ENCODE measurements around the gene ATP9A. TPM values are rescaled to one million over a fixed set of nuclear protein-coding genes. Genes with fewer than 3 reads are reported as not detected.

The ATP9A gene
- total and polyA plus RNA-seq, 2 of the 4 experiments (the other 2 are of a cell fraction), result 10.6 to 22.4 TPM

DNA sequence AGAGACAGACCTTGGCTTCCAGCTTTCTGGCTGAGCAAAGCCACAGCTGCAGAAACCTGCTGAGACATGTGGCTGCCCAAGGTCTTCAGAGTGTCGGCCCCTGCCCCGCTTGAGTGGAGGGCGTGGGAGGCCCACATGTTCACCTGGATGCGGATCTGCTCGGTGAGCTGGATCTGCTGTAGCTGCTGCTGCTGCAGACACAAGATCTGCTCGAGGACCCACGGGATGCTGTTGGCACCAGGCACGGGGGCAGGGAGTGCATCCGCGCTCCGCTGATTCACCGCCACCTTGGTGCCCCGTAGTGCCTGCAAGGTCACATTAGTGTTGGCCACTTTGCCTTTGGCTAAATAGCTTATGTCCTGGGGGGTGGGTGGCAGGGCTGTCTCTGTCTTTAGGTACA lies 23.4 kb upstream of the ATP9A start:
- Histone ChIP-seq H2BK120ac (ENCODE audit: low read depth, low read length) (no peak overlapping the region), H3K4me1 (ENCODE audit: control insufficient read depth, insufficient read depth, low read length) (no peaks in the 10 kb centered on the region), H3K27ac (ENCODE audit: insufficient read depth, low read length) (no peak overlapping the region), H3K9ac (ENCODE audit: low read depth, low read length) (no peak overlapping the region), H3K18ac (ENCODE audit: low read depth, low read length) (no peak overlapping the region), H2AK9ac (replicated peaks; ENCODE audit: low read depth, low read length, poor library complexity) (no peak overlapping the region), H3K56ac (ENCODE audit: extremely low read depth, insufficient read depth, low read length) (no peak overlapping the region), H3K79me1 (ENCODE audit: low read depth in 1 of 2, low read length in 2 of 2) (no peaks in the 10 kb centered on the region), H4K91ac (ENCODE audit: insufficient read depth, low read depth, low read length) (no peak overlapping the region), H2BK20ac (ENCODE audit: low read depth, low read length) (no peak overlapping the region), H3K4me2 (ENCODE audit: low read depth, low read length) (no peak overlapping the region), H4K8ac (ENCODE audit: low read depth in 2 of 2, low read length in 2 of 2) (no peak overlapping the region), H2BK15ac (ENCODE audit: low read depth, low read length) (no peak overlapping the region), H3K36me3 (ENCODE audit: control insufficient read depth, insufficient read depth, low read length) (no peaks in the 10 kb centered on the region), H3K4ac (ENCODE audit: low read depth, low read length) (no peak overlapping the region), H3K27me3 (ENCODE audit: control insufficient read depth, insufficient read depth, low read length) (no peaks in the 10 kb centered on the region; the same call in 1 of the 2 replicates), H3K14ac (replicated peaks; ENCODE audit: low read depth, low read length) (no peak overlapping the region), H2AK5ac (ENCODE audit: low read depth, low read length) (no peak overlapping the region), H4K20me1 (ENCODE audit: insufficient read depth, low read length) (no peaks in the 10 kb centered on the region), H3K9me3 (ENCODE audit: control insufficient read depth, insufficient read depth, low read length) (peaks cover 2% of the 10 kb centered on the region; the same call in 1 of the 2 replicates), H2AFZ (replicated peaks; ENCODE audit: low read length, poor library complexity) (no peak overlapping the region), H3K23ac (ENCODE audit: low read depth, low read length) (no peak overlapping the region), H3K9me1 (ENCODE audit: insufficient read depth, low read length) (no peaks in the 10 kb centered on the region), H4K5ac (ENCODE audit: low read depth, low read length) (no peak overlapping the region), H3K4me3 (ENCODE audit: insufficient read depth, low read depth, low read length) (no peak overlapping the region), H2BK5ac (ENCODE audit: low read depth, low read length, poor library complexity, severe bottlenecking) (no peak overlapping the region)
- no peak for DNase-seq
- TF ChIP-seq SMC3 (IDR thresholded peaks at IDR 0.05; ENCODE audit: low read depth, low read length) (no peak), MXI1 (IDR thresholded peaks at IDR 0.05; ENCODE audit: borderline replicate concordance, low read depth, low read length) (no peak)
- in situ Hi-C loops (cut with MboI; ENCODE audit: low sequenced_read_pairs), result no loop called here
- POLR2A ChIA-PET (ENCODE audit: unreplicated experiment), result no interaction called here
- BruUV-seq (replicated peaks), result no TSS peak
- intact Hi-C loops (cut with micrococcal nuclease), result no loop called here
- dilution Hi-C loops (cut with HindIII; ENCODE audit: low sequenced_read_pairs, unreplicated experiment), result no loop called here
- CTCF ChIA-PET, result no interaction called here
- WGBS, 2 experiments (ENCODE audit: extremely low coverage in 2 of 2, insufficient read length in 1 of 2), result 85% methylated on average over 6 of the region's 13 CpGs; no CpG with 5 or more reads in 1 of the 2 experiments
- ATAC-seq (ENCODE audit: low read depth), result no peak
